HepG2 (cell line): ENCODE measurements around the gene MAN2B2. TPM values are rescaled to one million over a fixed set of nuclear protein-coding genes. Genes with fewer than 3 reads are reported as not detected.

ENCODE experiments used
- ATAC-seq: fragments of 200-7000 bp; cut with Tn5 transposase; 3 replicates; pipeline ENCODE4 v1.9.1; 2020; ENCODE audit warnings: mild to moderate bottlenecking, moderate library complexity
- BruUV-seq: library from RNA; stranded (reverse); fragments of 400-500 nt; replicated peaks from 2 replicates; lab custom pipeline; 2021; lab: Mats Ljungman, UMichigan
- CTCF ChIA-PET: fragments of 300-600 bp; formaldehyde crosslinking; extraction: SDS; loops from one replicate; lab custom pipeline; 2021; ENCODE audit warnings: low total read pairs, inconsistent platforms, low intra/inter-chr PET ratio; lab: Yijun Ruan, JAX
- POLR2A ChIA-PET: fragments of 350-600 bp; sonication (Branson Sonifier 250); formaldehyde crosslinking; loops from one replicate; lab custom pipeline; 2020; ENCODE audit warnings: antibody characterized with exemption, inconsistent platforms; lab: Yijun Ruan, JAX
- DNase-seq: peaks from one replicate; pipeline ENCODE4 v3.0.0-alpha.2; 2015; ENCODE audit warnings: low spot score
- FAIRE-seq: peaks from 3 replicates; lab custom pipeline; 2011; peaks lifted over from hg19 to GRCh38; lab: Jason Lieb, UNC
- H2AFZ ChIP-seq: one replicate; pipeline ENCODE4 v1.6.1; 2011; ENCODE audit warnings: low read length, inconsistent platforms
- H3K27ac ChIP-seq: fragments of 300-600 bp; 3 replicates; pipeline ENCODE4 v1.8.0; 2011; ENCODE audit warnings: mixed run types, mild to moderate bottlenecking, mixed read lengths, low read length, inconsistent platforms; ENCODE audit not compliant: insufficient read depth; ENCODE audit errors: extremely low read length
- H3K27me3 ChIP-seq, 2 experiments: fragments of 200-600 bp in 1 of 2; 2 replicates in 1 of 2; 3 replicates in 1 of 2; pipeline versions ENCODE4 v1.6.0 to v1.8.0; 2011; ENCODE audit warnings: low read length in 2 of 2, mild to moderate bottlenecking in 2 of 2, moderate library complexity in 2 of 2, inconsistent platforms in 1 of 2; ENCODE audit not compliant: insufficient read depth in 2 of 2, control insufficient read depth in 1 of 2
- H3K36me3 ChIP-seq, 2 experiments: fragments of 200-600 bp in 1 of 2; replicated peaks in 1 of 2; 2 replicates in 1 of 2; 3 replicates in 1 of 2; pipeline versions ENCODE4 v1.5.1 to v1.8.0; 2011; ENCODE audit warnings: low read length in 2 of 2, inconsistent platforms in 1 of 2; ENCODE audit not compliant: insufficient read depth in 2 of 2, control insufficient read depth in 1 of 2
- H3K4me1 ChIP-seq: 2 replicates; pipeline ENCODE4 v1.5.1; 2012; ENCODE audit warnings: low read length, inconsistent platforms; ENCODE audit not compliant: insufficient read depth
- H3K4me2 ChIP-seq: 2 replicates; pipeline ENCODE4 v1.6.0; 2011; ENCODE audit warnings: low read depth, low read length, inconsistent platforms
- H3K4me3 ChIP-seq, 3 experiments: fragments of 200-600 bp in 1 of 3; sonication (generic), shearing (Covaris generic) in 1 of 3; replicated peaks in 1 of 3; 2 replicates each; pipeline ENCODE4 v1.5.1; 2011 to 2016; ENCODE audit warnings: low read length in 3 of 3, inconsistent platforms in 2 of 3, low read depth in 2 of 3, mild to moderate bottlenecking in 2 of 3, control low read depth in 1 of 3, mixed read lengths in 1 of 3; ENCODE audit not compliant: insufficient read depth in 1 of 3
- H3K79me2 ChIP-seq: one replicate; pipeline ENCODE4 v1.6.1; 2011; ENCODE audit warnings: low read length, inconsistent platforms; ENCODE audit not compliant: insufficient read depth
- H3K9ac ChIP-seq: 2 replicates; pipeline ENCODE4 v1.6.0; 2011; ENCODE audit warnings: mild to moderate bottlenecking, low read depth, low read length, inconsistent platforms; ENCODE audit not compliant: insufficient read depth
- H3K9me3 ChIP-seq: 2 replicates; pipeline ENCODE4 v1.5.1; 2012; ENCODE audit warnings: mild to moderate bottlenecking, low read length
- H4K20me1 ChIP-seq: 2 replicates; pipeline ENCODE4 v1.6.0; 2011; ENCODE audit warnings: inconsistent platforms, mild to moderate bottlenecking, low read length, moderate library complexity; ENCODE audit not compliant: insufficient read depth
- BHLHE40 ChIP-seq: IDR thresholded peaks from 2 replicates; pipeline ENCODE4 v1.6.1; 2011; ENCODE audit warnings: low read length, improper control_type of control experiment
- CREB1 ChIP-seq, 2 experiments: fragments of 450-650 bp in 1 of 2; IDR thresholded peaks; 2 replicates each; pipeline ENCODE4 v1.6.1; 2016 to 2017; ENCODE audit warnings: control low read depth in 1 of 2, mild to moderate bottlenecking in 1 of 2, missing compliant biosample characterization in 1 of 2, missing genetic modification characterization in 1 of 2
- IKZF4 ChIP-seq: sonication (generic); formaldehyde crosslinking; IDR thresholded peaks from 2 replicates; pipeline ENCODE4 v1.5.1; 2020; ENCODE audit warnings: borderline replicate concordance, mild to moderate bottlenecking, low read depth, missing genetic modification reagents; ENCODE audit errors: not compliant biosample characterization
- MAFF ChIP-seq: IDR thresholded peaks from 2 replicates; pipeline ENCODE4 v1.6.1; 2011; ENCODE audit warnings: low read depth, low read length, improper control_type of control experiment
- MAFK ChIP-seq, 2 experiments: IDR thresholded peaks in 1 of 2; conservative IDR thresholded peaks in 1 of 2; 2 replicates each; pipeline ENCODE4 v1.6.1; 2011; ENCODE audit warnings: improper control_type of control experiment in 2 of 2, low read length in 2 of 2
- SIX1 ChIP-seq: sonication (generic); formaldehyde crosslinking; IDR thresholded peaks from 2 replicates; pipeline ENCODE4 v1.4.0; 2020; ENCODE audit warnings: missing genetic modification reagents, borderline replicate concordance
- THYN1 ChIP-seq: sonication (generic); formaldehyde crosslinking; IDR thresholded peaks from 2 replicates; pipeline ENCODE4 v1.8.1; 2023; ENCODE audit warnings: low read depth, mild to moderate bottlenecking, moderate library complexity, missing genetic modification reagents, borderline replicate concordance
- ZNF20 ChIP-seq: sonication (generic); formaldehyde crosslinking; IDR thresholded peaks from 2 replicates; pipeline ENCODE4 v1.4.0; 2020; ENCODE audit warnings: mild to moderate bottlenecking, moderate library complexity, missing genetic modification reagents
- ZNF232 ChIP-seq: sonication (generic); formaldehyde crosslinking; IDR thresholded peaks from 2 replicates; pipeline ENCODE4 v1.4.0; 2020; ENCODE audit warnings: missing genetic modification reagents, borderline replicate concordance
- ZNF335 ChIP-seq: sonication (generic); formaldehyde crosslinking; IDR thresholded peaks from 2 replicates; pipeline ENCODE4 v1.4.0; 2020; ENCODE audit warnings: missing genetic modification reagents
- ZSCAN9 ChIP-seq: IDR thresholded peaks from 2 replicates; pipeline ENCODE4 v1.6.1; 2016; ENCODE audit warnings: borderline replicate concordance
- WGBS: methylation state at CpG from one replicate; pipeline ENCODE4 v1.1.6; 2017; ENCODE audit warnings: low lambda C conversion rate; 5-methylcytosine and 5-hydroxymethylcytosine counted together
- in situ Hi-C: cut with HindIII; loops from 2 replicates; pipeline ENCODE4 v1.10.0; 2017; ENCODE audit warnings: low pct_unique_long_range_greater_than_20kb; ENCODE audit not compliant: extremely low pct_ligation_motif_present
- intact Hi-C: fragments of 100-400 bp; cut with micrococcal nuclease; formaldehyde crosslinking; loops from one replicate; pipeline ENCODE4 v1.10.0; 2022; ENCODE audit not compliant: unreplicated experiment
- polyA plus RNA-seq, 8 experiments: library from polyadenylated mRNA; depleted of rRNA in 3 of 8; stranded (reverse) in 7 of 8; unstranded in 1 of 8; fragments of >200 nt; fragmentation: Illumina TruSeq in 4 of 8; extraction: Trizol in 4 of 8; gene quantifications; 2 replicates each; pipeline versions ENCODE4 v1.2.1 to v1.2.3, GENCODE V29; 2011 to 2016; ENCODE audit warnings: low read depth in 4 of 8, missing spikeins in 1 of 8, mixed read lengths in 1 of 8; ENCODE audit not compliant: insufficient read depth in 1 of 8
- total RNA-seq, 5 experiments: library from RNA; depleted of rRNA; stranded (reverse); fragments of >200 nt; fragmentation: Illumina TruSeq; extraction: Trizol; gene quantifications; 2 replicates each; pipeline ENCODE4 v1.2.3, GENCODE V29; 2016; ENCODE audit warnings: low read depth in 1 of 5

MAN2B2 gene
- total and polyA plus RNA-seq, 2 of the 13 experiments (the other 11 are each of a cell fraction or from before 2014, with no cell fraction given), result 4.8 to 5.4 TPM

- H3K4me2 ChIP-seq, result no peak overlapping the region
- no peak for ATAC-seq
- H3K9me3 ChIP-seq, result peaks cover 7% of the 10 kb centered on the region; the same call in 1 of the 2 replicates
- in situ Hi-C loops, result loop anchor here (25.0 kb wide), 1 partner anchor 319 kb away; no protein-coding TSS in a partner anchor
- DNase-seq, result no peak
- no peak for TF ChIP-seq IKZF4 (CRISPR knock-in tag)
- no peak for TF ChIP-seq ZNF232
- no peak for TF ChIP-seq ZNF335 (CRISPR knock-in tag)
- TF ChIP-seq BHLHE40, result no peak
- TF ChIP-seq THYN1 (CRISPR knock-in tag), result no peak
- TF ChIP-seq SIX1 (CRISPR knock-in tag), result no peak
- TF ChIP-seq, all 625 proteins: peak for 0
- no peaks in the 10 kb centered on the region for H3K36me3 ChIP-seq
- ChIA-PET CTCF (no interaction called here), POLR2A (no interaction called here)
- BruUV-seq, result no TSS peak
- H2AFZ ChIP-seq, result no peak overlapping the region
- peaks cover 7 to 52% of the 10 kb centered on the region in 2 experiments; a peak in 3 of 5 replicates for H3K27me3 ChIP-seq
- no peaks in the 10 kb centered on the region for H3K4me1 ChIP-seq
- no peak overlapping the region for H3K9ac ChIP-seq
- no peaks in the 10 kb centered on the region for H3K79me2 ChIP-seq
- intact Hi-C loops, result no loop called here
- H3K27ac ChIP-seq, result no peak overlapping the region
- no peaks in the 10 kb centered on the region for H4K20me1 ChIP-seq
- WGBS, result 41% methylated on average over 6 of the region's 6 CpGs
- no peak overlapping the region for H3K4me3 ChIP-seq
- no peak for FAIRE-seq
These were observed 18.7 kb upstream of the MAN2B2 start for GRCh38 chr4:6556263-6556662.

GRCh38 chr4:6557185-6557584 is 17.8 kb upstream of the MAN2B2 start:
- H3K36me3 ChIP-seq, result no peaks in the 10 kb centered on the region
- H3K27me3 ChIP-seq, result peaks cover 7 to 62% of the 10 kb centered on the region in 2 experiments; a peak in 3 of 5 replicates
- WGBS, result 8% methylated on average over 5 of the region's 5 CpGs
- no peak overlapping the region for H3K4me3 ChIP-seq
- in situ Hi-C loops (loop anchor here (25.0 kb wide), 1 partner anchor 320 kb away; no protein-coding TSS in a partner anchor), intact Hi-C loops (no loop called here)
- H4K20me1 ChIP-seq, result no peaks in the 10 kb centered on the region
- no peak overlapping the region for H3K27ac ChIP-seq
- no peaks in the 10 kb centered on the region for H3K9me3 ChIP-seq
- BruUV-seq, result no TSS peak
- TF ChIP-seq MAFK (conservative IDR thresholded peaks at IDR 0.05 in 1 of 2, IDR thresholded peaks at IDR 0.05 in 1 of 2; ENCODE audit: low read length in 2 of 2) (peak; percentile 85 to 92), ZNF20 (CRISPR knock-in tag) (no peak), MAFF (peak; percentile 87), ZSCAN9 (CRISPR knock-in tag) (no peak), CREB1 (IDR thresholded peaks at IDR 0.05) (0 out of 2 replicates have a peak, but pooled peaks have one; percentile 24), CREB1 (CRISPR knock-in tag; IDR thresholded peaks at IDR 0.05) (no peak)
- H3K79me2 ChIP-seq, result no peaks in the 10 kb centered on the region
- DNase-seq (no peak), FAIRE-seq (no peak), ATAC-seq (no peak)
- CTCF ChIA-PET, result no interaction called here
- H3K4me1 ChIP-seq, result no peaks in the 10 kb centered on the region
- no peak overlapping the region for H3K9ac ChIP-seq
- POLR2A ChIA-PET, result no interaction called here
- no peak overlapping the region for H3K4me2 ChIP-seq
- no peak overlapping the region for H2AFZ ChIP-seq
